BLaER1 (cell line): ENCODE data around the gene CELF2.

Experiments used
- H3K27ac ChIP-seq: shearing (Covaris generic); formaldehyde crosslinking; 2 replicates; pipeline ENCODE4 v1.8.1; 2022
- H3K27me3 ChIP-seq: shearing (Covaris generic); formaldehyde crosslinking; 2 replicates; pipeline ENCODE4 v1.8.1; 2022
- H3K36me3 ChIP-seq: shearing (Covaris generic); formaldehyde crosslinking; 2 replicates; pipeline ENCODE4 v1.8.1; 2022
- H3K4me1 ChIP-seq: shearing (Covaris generic); formaldehyde crosslinking; 2 replicates; pipeline ENCODE4 v1.8.1; 2022
- H3K4me2 ChIP-seq: shearing (Covaris generic); formaldehyde crosslinking; 2 replicates; pipeline ENCODE4 v1.8.1; 2022
- H3K4me3 ChIP-seq: shearing (Covaris generic); formaldehyde crosslinking; 2 replicates; pipeline ENCODE4 v1.8.1; 2022
- H3K9ac ChIP-seq: shearing (Covaris generic); formaldehyde crosslinking; 2 replicates; pipeline ENCODE4 v1.8.1; 2022
- H3K9me3 ChIP-seq: shearing (Covaris generic); formaldehyde crosslinking; 2 replicates; pipeline ENCODE4 v1.8.1; 2022
- H4K20me1 ChIP-seq: shearing (Covaris generic); formaldehyde crosslinking; 2 replicates; pipeline ENCODE4 v1.8.1; 2022
- Cebpa-rat ChIP-seq: shearing (Covaris generic); IDR thresholded peaks from 2 replicates; pipeline ENCODE4 v1.8.1; 2022

The CELF2 gene

GRCh38 chr10:11195623-11196022, 178.0 kb downstream of the CELF2 start:
- no peak overlapping the region for H3K4me3 ChIP-seq
- no peak for TF ChIP-seq Cebpa-rat
- peaks cover 86% of the 10 kb centered on the region for H3K4me1 ChIP-seq
- peaks cover 99% of the 10 kb centered on the region for H4K20me1 ChIP-seq
- peaks cover 97% of the 10 kb centered on the region for H3K36me3 ChIP-seq
- peak overlapping the region; percentile 66 for H3K4me2 ChIP-seq
- no peak overlapping the region for H3K9ac ChIP-seq
- H3K27me3 ChIP-seq = no peaks in the 10 kb centered on the region
- H3K27ac ChIP-seq = 0 out of 2 replicates have a peak overlapping the region, but pooled peaks have one; percentile 4
- H3K9me3 ChIP-seq = peaks cover 23% of the 10 kb centered on the region

GRCh38 chr10:11197266-11197712, 179.6 kb downstream of the CELF2 start:
- H3K9me3 ChIP-seq = peaks cover 35% of the 10 kb centered on the region
- peak; percentile 50; the same call in 1 of the 2 replicates for TF ChIP-seq Cebpa-rat
- H3K9ac ChIP-seq = no peak overlapping the region
- peak overlapping the region; percentile 45 for H3K27ac ChIP-seq
- peaks cover 99% of the 10 kb centered on the region for H4K20me1 ChIP-seq
- no peak overlapping the region for H3K4me3 ChIP-seq
- peaks cover 97% of the 10 kb centered on the region for H3K36me3 ChIP-seq
- H3K27me3 ChIP-seq = no peaks in the 10 kb centered on the region
- H3K4me2 ChIP-seq = peak overlapping the region; percentile 66
- peaks cover 83% of the 10 kb centered on the region for H3K4me1 ChIP-seq

GRCh38 chr10:11197878-11198277, 180.2 kb downstream of the CELF2 start:
- Histone ChIP-seq H4K20me1 (peaks cover 99% of the 10 kb centered on the region), H3K9ac (no peak overlapping the region), H3K27me3 (no peaks in the 10 kb centered on the region), H3K4me1 (peaks cover 84% of the 10 kb centered on the region), H3K9me3 (peaks cover 35% of the 10 kb centered on the region), H3K36me3 (peaks cover 97% of the 10 kb centered on the region), H3K27ac (peak overlapping the region; percentile 45), H3K4me2 (peak overlapping the region; percentile 66), H3K4me3 (no peak overlapping the region)
- TF ChIP-seq Cebpa-rat = no peak

GRCh38 chr10:11201911-11202310, 184.2 kb downstream of the CELF2 start:
- Histone ChIP-seq H4K20me1 (peaks cover 100% of the 10 kb centered on the region), H3K27me3 (no peaks in the 10 kb centered on the region), H3K4me3 (no peak overlapping the region), H3K9ac (no peak overlapping the region), H3K27ac (no peak overlapping the region), H3K36me3 (peaks cover 100% of the 10 kb centered on the region), H3K9me3 (peaks cover 30% of the 10 kb centered on the region), H3K4me1 (peaks cover 85% of the 10 kb centered on the region), H3K4me2 (0 out of 2 replicates have a peak overlapping the region, but pooled peaks have one; percentile 4)
- TF ChIP-seq Cebpa-rat = no peak

GRCh38 chr10:11204351-11204942, 186.8 kb downstream of the CELF2 start:
- 0 out of 2 replicates have a peak overlapping the region, but pooled peaks have one; percentile 31 for H3K4me3 ChIP-seq
- no peaks in the 10 kb centered on the region for H3K27me3 ChIP-seq
- no peak for TF ChIP-seq Cebpa-rat
- peak overlapping the region; percentile 83 for H3K4me2 ChIP-seq
- peak overlapping the region; percentile 64; the same call in 1 of the 2 replicates for H3K9ac ChIP-seq
- peaks cover 24% of the 10 kb centered on the region for H3K9me3 ChIP-seq
- H3K4me1 ChIP-seq = peaks cover 85% of the 10 kb centered on the region
- peak overlapping the region; percentile 70 for H3K27ac ChIP-seq
- peaks cover 88% of the 10 kb centered on the region for H3K36me3 ChIP-seq
- H4K20me1 ChIP-seq = peaks cover 100% of the 10 kb centered on the region

- Histone ChIP-seq H3K9me3 (peaks cover 16% of the 10 kb centered on the region), H3K4me1 (peaks cover 91% of the 10 kb centered on the region), H3K27me3 (no peaks in the 10 kb centered on the region), H4K20me1 (peaks cover 100% of the 10 kb centered on the region), H3K36me3 (peaks cover 80% of the 10 kb centered on the region), H3K4me2 (peak overlapping the region; percentile 83), H3K27ac (peak overlapping the region; percentile 70), H3K4me3 (no peak overlapping the region), H3K9ac (no peak overlapping the region)
- no peak for TF ChIP-seq Cebpa-rat
Observed at GRCh38 chr10:11205030-11205772, 187.5 kb downstream of the CELF2 start.

GRCh38 chr10:11206676-11207559, 189.2 kb downstream of the CELF2 start:
- Histone ChIP-seq H3K27ac (peak overlapping the region; percentile 67), H3K4me3 (no peak overlapping the region), H3K9ac (no peak overlapping the region), H3K4me1 (peaks cover 100% of the 10 kb centered on the region), H3K4me2 (peak overlapping the region; percentile 83), H3K27me3 (no peaks in the 10 kb centered on the region), H3K36me3 (peaks cover 65% of the 10 kb centered on the region), H3K9me3 (no peaks in the 10 kb centered on the region), H4K20me1 (peaks cover 99% of the 10 kb centered on the region)
- TF ChIP-seq Cebpa-rat = no peak

DNA sequence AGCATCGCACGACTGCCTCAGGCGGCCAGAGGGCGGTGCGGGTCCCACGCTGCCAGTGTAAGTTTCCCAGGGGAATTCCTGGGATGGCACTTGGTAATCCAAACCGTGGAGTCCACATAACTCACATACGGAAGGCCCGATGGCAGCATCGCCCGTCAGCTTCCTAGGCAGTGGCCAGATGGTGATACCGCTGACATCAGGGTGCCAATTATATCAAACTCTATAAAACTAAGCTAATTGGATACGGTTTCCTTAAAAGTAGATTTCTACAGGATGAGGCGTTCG, 189.8 kb downstream of the CELF2 start:
- Histone ChIP-seq H3K36me3 (peaks cover 65% of the 10 kb centered on the region), H3K9me3 (no peaks in the 10 kb centered on the region), H3K4me3 (no peak overlapping the region), H3K4me1 (peaks cover 100% of the 10 kb centered on the region), H3K4me2 (peak overlapping the region; percentile 83), H4K20me1 (peaks cover 99% of the 10 kb centered on the region), H3K27me3 (no peaks in the 10 kb centered on the region), H3K27ac (peak overlapping the region; percentile 67), H3K9ac (no peak overlapping the region)
- no peak for TF ChIP-seq Cebpa-rat

DNA sequence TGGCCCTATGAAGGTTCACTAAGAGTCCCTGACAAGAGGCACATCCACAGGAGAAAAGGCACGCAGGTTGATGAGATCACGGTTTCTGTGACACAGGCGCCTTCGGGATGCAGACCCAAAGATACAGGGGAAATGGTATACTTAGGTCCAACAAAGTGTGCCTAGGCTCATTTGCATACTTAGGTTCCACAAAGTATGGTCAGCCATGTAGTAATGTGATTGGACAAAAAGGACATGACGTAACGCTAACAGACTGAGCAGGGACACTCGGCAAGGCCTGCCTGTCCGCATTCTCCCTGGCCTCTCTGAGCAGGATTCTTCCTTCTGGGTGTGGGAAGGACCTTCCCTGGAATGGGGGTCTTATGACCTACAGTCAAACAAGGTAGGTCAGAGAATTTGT, 190.6 kb downstream of the CELF2 start:
- Histone ChIP-seq H3K4me2 (peak overlapping the region; percentile 83), H3K9me3 (no peaks in the 10 kb centered on the region), H3K27ac (peak overlapping the region; percentile 67), H3K27me3 (no peaks in the 10 kb centered on the region), H3K4me3 (peak overlapping the region; percentile 53; the same call in 1 of the 2 replicates), H3K9ac (peak overlapping the region; percentile 71), H4K20me1 (peaks cover 99% of the 10 kb centered on the region), H3K36me3 (peaks cover 64% of the 10 kb centered on the region), H3K4me1 (peaks cover 100% of the 10 kb centered on the region)
- no peak for TF ChIP-seq Cebpa-rat
